ENCODE measurements around the gene PHLDA2.

Gene PHLDA2

DNA sequence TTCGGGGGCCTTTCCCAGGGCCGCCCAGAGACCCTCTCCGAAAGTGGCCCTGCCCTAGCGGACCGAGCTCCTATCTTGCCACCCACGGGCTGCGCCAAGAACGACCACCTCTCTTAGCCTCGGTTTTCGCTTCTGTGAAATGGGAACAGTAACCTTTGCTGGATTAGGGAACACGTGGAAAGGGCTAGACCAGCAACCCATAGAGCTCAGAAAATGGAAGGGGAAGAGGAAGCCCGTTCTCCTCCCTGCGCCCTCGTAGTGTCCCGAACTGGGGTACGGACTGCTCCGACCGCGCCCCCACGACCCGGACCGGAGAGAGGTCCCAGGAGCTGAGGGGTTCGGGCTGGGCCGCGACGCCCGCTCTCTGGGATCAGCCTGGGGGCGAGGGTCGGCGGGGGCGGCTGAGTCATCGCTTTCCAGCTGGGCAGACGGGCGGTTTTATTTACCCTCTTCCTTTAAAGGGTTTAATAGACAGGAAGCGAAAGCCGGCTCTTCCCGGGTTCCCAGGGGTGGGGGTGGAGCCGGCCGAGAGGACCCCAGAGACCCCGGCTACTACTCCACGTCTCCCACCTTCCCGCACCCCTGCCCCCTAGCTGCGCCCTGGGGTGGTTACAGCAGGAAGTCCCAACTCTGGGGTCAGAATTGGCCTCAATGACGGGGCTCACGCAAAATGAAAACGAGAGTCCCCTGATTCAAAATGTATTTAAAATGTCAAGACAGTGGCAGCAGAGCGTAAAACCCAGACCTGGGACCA is 907 bp upstream of the PHLDA2 start:
- Histone ChIP-seq H3K9me3 (ENCODE audit: control insufficient read depth, low read length) (no peaks in the 10 kb centered on the region), H3K27me3 (ENCODE audit: control insufficient read depth in 1 of 2, insufficient read depth in 1 of 2, low read length in 2 of 2) (no peaks in the 10 kb centered on the region), H3K4ac (ENCODE audit: low read depth in 1 of 2, low read length in 2 of 2) (peak overlapping the region; percentile 82 to 92), H3K4me1 (ENCODE audit: control insufficient read depth, insufficient read depth, low read depth, low read length) (peaks cover 59% of the 10 kb centered on the region), H4K8ac (ENCODE audit: low read length) (peak overlapping the region; percentile 97), H2BK12ac (ENCODE audit: low read length in 2 of 2) (peak overlapping the region; percentile 46 to 66), H3K79me1 (replicated peaks; ENCODE audit: low read length, poor library complexity, severe bottlenecking) (peaks cover 2% of the 10 kb centered on the region), H3K9ac (ENCODE audit: low read length) (peak overlapping the region; percentile 87), H3K4me3 (ENCODE audit: insufficient read depth in 1 of 2, low read depth in 1 of 2, low read length in 2 of 2) (peak overlapping the region; percentile 78 to 91), H3K18ac (ENCODE audit: low read depth in 1 of 2, low read length in 2 of 2) (peak overlapping the region; percentile 87), H3K27ac (ENCODE audit: low read length, poor library complexity, severe bottlenecking) (peak overlapping the region; percentile 82), H2AFZ (ENCODE audit: low read depth, low read length) (peak overlapping the region; percentile 11), H3K4me2 (ENCODE audit: low read length, poor library complexity, severe bottlenecking) (peak overlapping the region; percentile 58), H3K23ac (ENCODE audit: low read length in 2 of 2) (no peak overlapping the region), H3K14ac (ENCODE audit: low read length in 2 of 2) (peak overlapping the region in 1 of 2 experiments; percentile 89), H2BK5ac (ENCODE audit: low read depth, low read length, poor library complexity, severe bottlenecking) (no peak overlapping the region), H3K36me3 (ENCODE audit: control insufficient read depth in 1 of 2, insufficient read depth in 2 of 2, low read depth in 1 of 2, low read length in 2 of 2) (peaks cover 0 to 5% of the 10 kb centered on the region in 2 experiments), H2BK15ac (ENCODE audit: low read depth, poor library complexity, severe bottlenecking) (peak overlapping the region; percentile 91), H2AK5ac (ENCODE audit: low read length, severe bottlenecking) (peak overlapping the region; percentile 79), H2BK120ac (ENCODE audit: low read depth, low read length) (peak overlapping the region; percentile 95), H4K91ac (ENCODE audit: low read length) (peak overlapping the region; percentile 96)
- DNase-seq: peak; percentile 85
- WGBS: 2% methylated on average over 47 of the region's 47 CpGs

DNA sequence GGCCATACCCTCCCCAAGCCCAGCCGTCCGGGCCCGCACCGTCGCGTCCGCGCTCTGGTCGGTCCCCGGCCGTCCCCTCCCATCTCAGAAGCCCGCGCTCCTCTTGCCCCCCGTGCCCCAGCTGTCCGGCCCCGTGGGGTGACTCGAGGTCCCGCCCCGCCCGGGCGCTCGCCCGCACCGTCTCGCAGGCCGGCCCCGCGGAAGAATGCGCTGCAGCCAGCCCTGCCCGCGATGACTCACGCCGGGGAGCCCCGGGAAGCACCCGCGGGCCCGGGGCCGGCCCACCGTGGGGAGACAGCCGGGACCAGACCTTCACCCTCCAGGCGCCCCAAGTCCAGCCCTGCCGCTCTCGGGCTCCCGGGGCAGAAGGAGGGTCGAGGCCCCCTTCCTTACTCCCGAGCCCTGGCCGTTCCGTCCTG is 320 bp upstream of the PHLDA2 start:
- Histone ChIP-seq H3K4me2 (ENCODE audit: low read length, poor library complexity, severe bottlenecking) (peak overlapping the region; percentile 58), H2BK15ac (ENCODE audit: low read depth, poor library complexity, severe bottlenecking) (peak overlapping the region; percentile 91), H3K4me3 (ENCODE audit: insufficient read depth in 1 of 2, low read depth in 1 of 2, low read length in 2 of 2) (peak overlapping the region; percentile 78 to 91), H3K4ac (ENCODE audit: low read depth in 1 of 2, low read length in 2 of 2) (peak overlapping the region; percentile 82 to 92), H3K27ac (ENCODE audit: low read length, poor library complexity, severe bottlenecking) (peak overlapping the region; percentile 82), H2AFZ (ENCODE audit: low read depth, low read length) (no peak overlapping the region), H3K18ac (ENCODE audit: low read depth in 1 of 2, low read length in 2 of 2) (peak overlapping the region; percentile 87), H3K36me3 (ENCODE audit: control insufficient read depth in 1 of 2, insufficient read depth in 2 of 2, low read depth in 1 of 2, low read length in 2 of 2) (peaks cover 0 to 11% of the 10 kb centered on the region in 2 experiments), H2BK5ac (ENCODE audit: low read depth, low read length, poor library complexity, severe bottlenecking) (no peak overlapping the region), H4K8ac (ENCODE audit: low read length) (peak overlapping the region; percentile 97), H4K91ac (ENCODE audit: low read length) (peak overlapping the region; percentile 96), H3K4me1 (ENCODE audit: control insufficient read depth, insufficient read depth, low read depth, low read length) (peaks cover 59% of the 10 kb centered on the region), H3K9ac (ENCODE audit: low read length) (peak overlapping the region; percentile 87), H2BK12ac (ENCODE audit: low read length in 2 of 2) (peak overlapping the region; percentile 42 to 91), H2AK5ac (ENCODE audit: low read length, severe bottlenecking) (peak overlapping the region; percentile 79), H3K27me3 (ENCODE audit: control insufficient read depth in 1 of 2, insufficient read depth in 1 of 2, low read length in 2 of 2) (no peaks in the 10 kb centered on the region), H3K23ac (ENCODE audit: low read length in 2 of 2) (no peak overlapping the region), H2BK120ac (ENCODE audit: low read depth, low read length) (peak overlapping the region; percentile 95), H3K79me1 (replicated peaks; ENCODE audit: low read length, poor library complexity, severe bottlenecking) (peaks cover 4% of the 10 kb centered on the region), H3K14ac (ENCODE audit: low read length in 2 of 2) (peak overlapping the region in 1 of 2 experiments; percentile 89), H3K9me3 (ENCODE audit: control insufficient read depth, low read length) (no peaks in the 10 kb centered on the region)
- peak; percentile 89 for DNase-seq
- 2% methylated on average over 39 of the region's 48 CpGs for WGBS

- peak overlapping the region in 1 of 2 experiments; percentile 86 for H3K4ac ChIP-seq (ENCODE audit: low read depth in 1 of 2, low read length in 2 of 2)
- H2BK12ac ChIP-seq (ENCODE audit: low read length in 2 of 2): no peak overlapping the region
- H3K9me3 ChIP-seq (ENCODE audit: control insufficient read depth, low read length): no peaks in the 10 kb centered on the region
- H3K23ac ChIP-seq (ENCODE audit: low read length in 2 of 2): peak overlapping the region in 1 of 2 experiments; percentile 94
- no peak overlapping the region for H3K27ac ChIP-seq (ENCODE audit: low read length, poor library complexity, severe bottlenecking)
- H4K8ac ChIP-seq (ENCODE audit: low read length): no peak overlapping the region
- H2BK120ac ChIP-seq (ENCODE audit: low read depth, low read length): no peak overlapping the region
- H3K4me3 ChIP-seq (ENCODE audit: insufficient read depth in 1 of 2, low read depth in 1 of 2, low read length in 2 of 2): peak overlapping the region; percentile 84 to 91
- no peak overlapping the region for H2AK5ac ChIP-seq (ENCODE audit: low read length, severe bottlenecking)
- H3K79me1 ChIP-seq (replicated peaks; ENCODE audit: low read length, poor library complexity, severe bottlenecking): peaks cover 4% of the 10 kb centered on the region
- H3K9ac ChIP-seq (ENCODE audit: low read length): peak overlapping the region; percentile 88
- H2BK5ac ChIP-seq (ENCODE audit: low read depth, low read length, poor library complexity, severe bottlenecking): no peak overlapping the region
- H2AFZ ChIP-seq (ENCODE audit: low read depth, low read length): no peak overlapping the region
- H2BK15ac ChIP-seq (ENCODE audit: low read depth, poor library complexity, severe bottlenecking): peak overlapping the region; percentile 6
- no peaks in the 10 kb centered on the region for H3K27me3 ChIP-seq (ENCODE audit: control insufficient read depth in 1 of 2, insufficient read depth in 1 of 2, low read length in 2 of 2)
- H3K36me3 ChIP-seq (ENCODE audit: control insufficient read depth in 1 of 2, insufficient read depth in 2 of 2, low read depth in 1 of 2, low read length in 2 of 2): peaks cover 0 to 17% of the 10 kb centered on the region in 2 experiments
- peak; percentile 58 for DNase-seq
- H4K91ac ChIP-seq (ENCODE audit: low read length): no peak overlapping the region
- H3K14ac ChIP-seq (ENCODE audit: low read length in 2 of 2): peak overlapping the region in 1 of 2 experiments; percentile 99
- WGBS: 10% methylated on average over 18 of the region's 25 CpGs
- H3K4me1 ChIP-seq (ENCODE audit: control insufficient read depth, insufficient read depth, low read depth, low read length): peaks cover 50% of the 10 kb centered on the region
- peak overlapping the region in 1 of 2 experiments; percentile 96 for H3K18ac ChIP-seq (ENCODE audit: low read depth in 1 of 2, low read length in 2 of 2)
- peak overlapping the region; percentile 92 for H3K4me2 ChIP-seq (ENCODE audit: low read length, poor library complexity, severe bottlenecking)
Measured at GRCh38 chr11:2927851-2928604, 1.2 kb downstream of the PHLDA2 start.
